AG09309 (cell line): Measurements from ENCODE around the gene CELF4.

Source experiments
- DNase-seq: peaks from one replicate; pipeline ENCODE4 v3.0.0-alpha.2; 2010; ENCODE audit warnings: low read depth
- H3K4me3 ChIP-seq: 2 replicates; pipeline ENCODE4 v1.5.1; 2011; ENCODE audit warnings: mild to moderate bottlenecking, low read depth, low read length, moderate library complexity; ENCODE audit not compliant: control insufficient read depth
- CTCF ChIP-seq: IDR thresholded peaks from 2 replicates; pipeline ENCODE4 v1.5.1; 2011; ENCODE audit warnings: mild to moderate bottlenecking, low read depth, low read length, inconsistent platforms; ENCODE audit not compliant: insufficient read depth, control insufficient read depth; ENCODE audit errors: missing control alignments

The CELF4 gene

GRCh38 chr18:37551249-37551648 is 14.3 kb downstream of the CELF4 start:
- no peak for DNase-seq
- H3K4me3 ChIP-seq = no peak overlapping the region
- TF ChIP-seq CTCF = no peak

GRCh38 chr18:37550118-37550875 is 15.3 kb downstream of the CELF4 start:
- DNase-seq = no peak
- H3K4me3 ChIP-seq = no peak overlapping the region
- TF ChIP-seq CTCF = no peak

GRCh38 chr18:37548679-37549289 is 16.8 kb downstream of the CELF4 start:
- TF ChIP-seq CTCF = no peak
- no peak overlapping the region for H3K4me3 ChIP-seq
- no peak for DNase-seq

- H3K4me3 ChIP-seq = no peak overlapping the region
- no peak for DNase-seq
- TF ChIP-seq CTCF = no peak
Measured at GRCh38 chr18:37547196-37547827, 18.3 kb downstream of the CELF4 start.

- no peak for DNase-seq
- H3K4me3 ChIP-seq = no peak overlapping the region
- TF ChIP-seq CTCF = no peak
Measured at GRCh38 chr18:37546651-37547050, 18.9 kb downstream of the CELF4 start.

GRCh38 chr18:37546272-37546537 is 19.4 kb downstream of the CELF4 start:
- TF ChIP-seq CTCF = no peak
- DNase-seq = no peak
- H3K4me3 ChIP-seq = no peak overlapping the region
